ENCODE results near the gene CNOT8.
"Not testable (repeated sequence)": the region's sequence is repeated elsewhere in the genome, so short reads cannot be mapped to it uniquely, and the experiment has no call there.

CNOT8 gene

DNA sequence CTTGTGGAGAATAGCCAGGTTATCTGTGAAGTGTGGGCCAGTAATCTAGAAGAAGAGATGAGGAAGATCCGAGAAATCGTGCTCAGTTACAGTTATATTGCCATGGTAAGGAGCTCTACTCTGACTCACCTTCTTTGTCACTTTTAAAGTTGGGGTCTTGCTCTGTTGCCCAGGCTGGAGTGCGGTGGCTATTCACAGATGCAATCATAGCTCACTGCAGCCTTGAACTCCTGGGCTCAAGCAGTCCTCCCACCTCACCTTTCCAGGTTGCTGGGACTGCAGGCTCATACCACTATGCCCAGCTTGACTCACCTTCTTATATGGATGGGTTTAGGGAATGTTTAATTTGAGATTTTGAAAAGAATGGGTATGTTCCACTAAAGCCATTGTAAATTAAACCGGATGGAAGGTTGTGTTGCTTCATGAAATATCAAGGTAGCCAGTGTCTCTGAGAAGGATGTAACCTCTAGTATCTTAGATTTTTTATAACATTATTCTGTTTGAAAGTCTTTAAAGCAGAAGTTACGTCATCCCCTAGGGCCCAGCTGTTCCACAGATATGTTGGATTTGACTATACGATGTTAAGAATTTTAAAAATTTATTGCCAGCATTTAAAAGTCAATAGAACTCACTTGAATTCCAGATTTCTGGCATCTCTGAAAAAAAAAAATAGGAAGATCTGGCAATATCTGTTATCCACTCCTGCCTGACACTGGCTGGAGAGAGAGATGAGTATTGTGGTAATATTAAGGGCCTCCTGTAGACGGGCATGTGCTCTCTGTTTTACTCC, 5.1 kb downstream of the CNOT8 start:
- no peak overlapping the region for H3K4me3 ChIP-seq (ENCODE audit: low read depth, low read length)

DNA sequence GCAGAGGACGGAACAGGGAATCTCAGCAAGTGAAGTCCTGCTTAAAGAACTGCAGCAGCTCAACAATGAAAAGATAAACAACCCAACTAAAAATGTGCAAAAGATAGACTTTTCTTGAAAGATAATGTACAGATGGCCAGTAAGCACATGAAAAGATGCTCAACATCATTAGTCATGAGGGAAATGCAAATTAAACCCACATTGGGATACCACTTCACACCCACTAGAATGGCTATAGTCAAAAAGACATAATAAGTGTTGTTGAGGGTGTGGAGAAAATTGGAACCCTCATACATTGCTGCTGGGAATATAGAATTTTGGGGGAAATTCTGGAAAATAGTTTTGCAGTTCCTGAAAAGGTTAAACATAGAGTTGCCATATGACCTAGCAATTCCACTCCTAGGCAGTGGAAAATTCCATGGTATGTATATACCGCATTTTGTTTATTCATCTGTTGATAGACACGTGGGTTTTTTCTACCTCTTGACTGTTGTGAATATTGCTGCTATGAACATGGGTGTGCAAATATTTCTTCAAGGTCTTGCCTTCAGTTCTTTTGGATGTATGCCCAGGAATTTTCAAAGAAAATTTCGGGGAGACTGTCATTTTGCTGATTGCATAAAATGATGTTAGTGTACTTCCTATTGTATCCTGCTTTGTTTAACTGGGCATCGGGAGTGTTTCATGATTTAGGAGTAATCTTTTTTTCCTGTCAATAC, 7.2 kb downstream of the CNOT8 start:
- no peak overlapping the region for H3K4me3 ChIP-seq (ENCODE audit: low read depth, low read length)

GRCh38 chr5:154866841-154867240, 8.4 kb downstream of the CNOT8 start:
- no peak overlapping the region for H3K4me3 ChIP-seq (ENCODE audit: low read depth, low read length)

DNA sequence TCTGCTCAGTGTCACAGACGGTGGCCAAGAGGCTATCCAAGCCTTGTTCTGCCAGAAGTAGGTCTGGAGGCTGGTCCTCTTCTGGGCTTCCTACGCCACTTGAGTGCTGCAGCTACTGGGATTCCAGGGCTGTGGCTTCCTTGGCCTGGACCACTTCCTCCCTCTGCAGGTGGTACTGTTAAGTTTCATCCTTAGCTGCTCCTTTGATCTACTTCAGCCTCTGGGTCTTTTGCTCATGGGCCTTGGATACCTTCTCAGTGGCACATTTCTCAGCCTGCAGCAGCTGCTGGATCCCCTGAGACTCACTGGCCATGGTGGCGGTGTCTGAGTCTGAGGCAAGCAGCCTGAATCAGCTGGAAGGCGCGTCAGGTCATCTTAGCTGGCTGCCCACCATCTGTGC, 10.3 kb downstream of the CNOT8 start:
- H3K4me3 ChIP-seq (ENCODE audit: low read depth, low read length), result no peak overlapping the region

DNA sequence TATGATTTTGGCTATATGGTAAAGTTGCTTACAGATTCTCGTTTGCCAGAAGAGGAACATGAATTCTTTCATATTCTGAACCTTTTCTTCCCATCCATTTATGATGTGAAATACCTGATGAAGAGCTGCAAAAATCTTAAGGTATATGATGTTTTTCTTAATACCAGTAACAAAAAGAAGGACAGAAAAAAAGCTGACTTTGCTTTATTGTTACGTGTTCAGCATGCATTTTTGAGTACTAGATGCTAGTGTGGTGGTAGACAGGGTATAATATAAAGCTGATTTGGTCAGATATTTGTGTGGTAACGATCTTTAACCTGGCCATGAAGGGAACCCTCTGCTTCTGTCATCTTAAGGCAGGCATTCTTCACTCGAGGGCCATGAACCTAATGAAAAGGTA, 13.3 kb downstream of the CNOT8 start:
- no peak overlapping the region for H3K4me3 ChIP-seq (ENCODE audit: low read depth, low read length)

DNA sequence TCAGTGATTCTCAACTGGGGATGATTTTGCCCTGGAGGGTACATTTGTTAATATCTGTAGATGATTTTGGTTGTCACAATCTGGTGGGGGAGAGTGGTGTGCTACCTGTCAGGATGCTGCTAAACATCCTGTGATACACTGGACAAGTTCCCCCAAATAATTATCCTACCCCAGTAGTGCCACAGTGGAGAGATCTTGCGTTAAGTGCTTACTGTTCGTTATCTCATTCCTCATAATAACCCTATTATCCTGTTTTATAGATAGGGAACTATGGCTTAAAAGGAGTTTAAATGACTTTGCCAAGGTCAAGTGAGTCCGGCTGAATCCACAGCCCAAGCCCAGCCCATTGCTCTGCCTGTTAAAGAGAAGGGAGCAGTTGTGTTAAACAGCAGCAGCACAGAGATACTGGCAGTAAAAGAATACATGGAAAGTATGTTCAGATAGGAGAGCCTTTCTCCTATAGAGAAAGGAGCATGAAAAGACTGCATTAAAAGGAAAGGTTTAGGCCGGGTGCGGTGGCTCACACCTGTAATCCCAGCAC, 15.4 kb downstream of the CNOT8 start:
- H3K4me3 ChIP-seq (ENCODE audit: low read depth, low read length), result no peak overlapping the region

- no peak overlapping the region for H3K4me3 ChIP-seq (ENCODE audit: low read depth, low read length)
These were observed 20.4 kb downstream of the CNOT8 start for GRCh38 chr5:154878642-154879335.

DNA sequence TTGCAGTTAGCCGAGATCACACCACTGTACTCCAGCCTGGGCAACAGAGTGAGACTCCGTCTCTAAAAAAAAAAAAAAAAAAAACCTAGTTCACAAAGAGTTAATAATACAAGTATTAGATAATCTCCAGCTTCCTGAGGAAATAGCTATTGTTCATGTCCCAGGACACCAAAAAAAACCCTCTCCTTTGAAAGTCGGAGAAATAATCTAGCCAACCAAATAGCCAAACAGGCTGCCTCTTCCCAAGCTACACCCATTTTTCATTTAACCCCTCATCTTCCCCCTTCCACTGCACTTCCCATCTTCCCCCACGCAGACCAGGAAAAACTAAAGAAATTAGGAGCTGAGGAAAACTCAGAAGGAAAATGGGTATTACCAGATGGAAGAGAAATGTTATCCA, 23.6 kb downstream of the CNOT8 start:
- no peak overlapping the region for H3K4me3 ChIP-seq (ENCODE audit: low read depth, low read length)

DNA sequence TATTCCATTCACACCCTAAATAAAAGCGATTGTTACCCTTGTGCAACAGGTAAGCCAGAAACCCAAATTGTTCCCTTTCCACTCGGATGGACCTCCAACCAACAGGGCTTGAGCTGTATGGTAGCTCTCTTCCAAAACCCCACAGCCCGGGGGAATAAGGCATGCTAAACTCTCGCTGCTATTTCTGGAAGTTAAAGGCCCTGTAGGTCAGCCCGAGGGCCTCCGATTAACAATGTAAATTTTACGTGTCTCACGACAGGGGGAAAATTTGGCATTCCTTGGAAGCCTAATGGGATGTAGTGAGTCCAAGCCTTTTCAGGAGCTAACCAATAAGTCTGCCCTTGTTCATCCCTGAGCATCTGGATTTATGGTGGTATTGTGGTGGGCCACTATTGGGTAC, 26.0 kb downstream of the CNOT8 start:
- H3K4me3 ChIP-seq (ENCODE audit: low read depth, low read length), result no peak overlapping the region

DNA sequence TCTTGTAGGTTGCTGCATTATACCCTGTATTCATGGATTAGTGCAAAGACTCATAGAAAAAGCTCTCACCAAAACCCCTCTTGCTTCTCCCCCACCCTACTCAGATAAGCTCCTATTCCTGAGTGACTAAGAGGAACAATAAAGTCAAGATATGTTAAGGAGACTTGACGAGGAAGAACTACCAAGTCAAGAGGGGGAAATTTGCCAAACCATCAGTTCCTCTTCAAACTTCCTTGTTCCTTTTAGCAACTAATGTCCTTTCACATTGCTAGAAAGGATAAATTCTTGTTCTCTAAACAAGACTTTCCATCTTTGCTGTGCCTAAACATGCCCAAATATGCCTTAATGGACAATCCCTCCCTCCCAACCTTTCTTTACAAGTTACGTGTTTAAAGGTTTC, 27.0 kb downstream of the CNOT8 start:
- H3K4me3 ChIP-seq (ENCODE audit: low read depth, low read length), result no peak overlapping the region

- no peak overlapping the region for H3K4me3 ChIP-seq (ENCODE audit: low read depth, low read length)
These were observed 33.9 kb downstream of the CNOT8 start for GRCh38 chr5:154892369-154892771.

DNA sequence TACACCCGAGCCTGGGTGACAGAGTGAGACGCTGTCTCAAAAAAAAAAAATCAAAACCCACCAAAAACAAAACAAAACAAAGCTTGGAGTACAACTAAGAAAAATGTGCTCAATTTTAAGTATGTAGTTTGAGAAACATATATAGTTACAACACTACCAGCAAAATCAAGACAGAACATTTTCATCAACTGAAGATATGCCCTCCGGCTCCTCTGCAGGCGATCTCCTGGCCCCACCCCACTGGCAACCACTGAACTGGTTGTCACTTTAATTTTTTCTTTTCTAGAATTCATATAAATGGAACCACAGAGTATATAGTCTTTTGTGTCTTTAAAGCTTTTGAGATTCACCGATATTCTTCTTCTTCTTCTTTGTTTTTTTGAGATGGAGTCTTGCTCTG, 35.0 kb downstream of the CNOT8 start:
- no peak overlapping the region for H3K4me3 ChIP-seq (ENCODE audit: low read depth, low read length)

DNA sequence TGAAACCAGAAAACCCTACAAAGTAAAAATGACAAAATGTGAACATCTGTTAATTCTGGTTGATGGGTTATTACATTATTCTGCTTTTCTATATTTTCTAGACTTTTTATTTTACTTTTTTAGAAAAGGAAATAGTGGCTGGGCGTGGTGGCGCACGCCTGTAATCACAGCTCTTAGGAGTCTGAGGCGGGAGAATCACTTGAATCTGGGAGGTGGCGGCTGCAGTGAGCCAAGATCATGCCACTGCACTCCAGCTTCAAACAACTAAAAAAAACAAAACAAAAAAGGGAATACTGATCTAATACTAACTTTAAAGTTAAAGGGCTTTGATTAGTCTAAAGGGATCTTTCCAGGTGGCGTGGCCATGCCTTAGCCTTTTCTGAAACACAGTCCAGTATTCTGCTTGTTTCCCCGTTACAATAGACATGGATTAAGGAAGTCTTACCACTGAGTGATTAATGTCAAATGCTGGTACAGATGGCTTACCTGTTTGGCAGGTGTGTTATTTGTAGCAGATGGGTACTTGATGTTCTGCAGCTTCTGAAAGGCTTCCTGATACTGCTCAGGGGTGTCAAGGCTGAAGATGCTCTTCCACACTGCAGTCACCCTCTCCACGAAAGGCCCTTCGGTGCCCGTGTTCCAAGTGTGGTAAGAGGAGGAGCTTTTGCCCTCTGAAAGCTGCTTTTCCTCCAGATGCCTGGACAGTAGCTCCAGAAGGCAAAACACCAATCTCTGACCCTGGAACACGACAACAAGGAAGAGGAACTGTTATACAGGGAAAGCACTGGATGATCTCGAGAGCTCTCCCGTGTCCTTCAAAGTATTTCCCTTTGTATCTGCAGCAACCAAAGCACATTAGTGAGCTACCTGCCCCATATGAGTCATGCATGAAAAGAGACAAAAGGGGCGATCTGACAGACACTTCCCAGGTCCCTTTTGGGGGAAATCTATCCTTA, 37.5 kb downstream of the CNOT8 start:
- H3K4me3 ChIP-seq (ENCODE audit: low read depth, low read length), result no peak overlapping the region

GRCh38 chr5:154896562-154897165, 38.2 kb downstream of the CNOT8 start:
- H3K4me3 ChIP-seq (ENCODE audit: low read depth, low read length), result no peak overlapping the region

GRCh38 chr5:154898210-154898609, 39.8 kb downstream of the CNOT8 start:
- H3K4me3 ChIP-seq (ENCODE audit: low read depth, low read length), result no peak overlapping the region

- H3K4me3 ChIP-seq (ENCODE audit: low read depth, low read length), result no peak overlapping the region
These were observed 40.9 kb downstream of the CNOT8 start for GRCh38 chr5:154899151-154899816.

DNA sequence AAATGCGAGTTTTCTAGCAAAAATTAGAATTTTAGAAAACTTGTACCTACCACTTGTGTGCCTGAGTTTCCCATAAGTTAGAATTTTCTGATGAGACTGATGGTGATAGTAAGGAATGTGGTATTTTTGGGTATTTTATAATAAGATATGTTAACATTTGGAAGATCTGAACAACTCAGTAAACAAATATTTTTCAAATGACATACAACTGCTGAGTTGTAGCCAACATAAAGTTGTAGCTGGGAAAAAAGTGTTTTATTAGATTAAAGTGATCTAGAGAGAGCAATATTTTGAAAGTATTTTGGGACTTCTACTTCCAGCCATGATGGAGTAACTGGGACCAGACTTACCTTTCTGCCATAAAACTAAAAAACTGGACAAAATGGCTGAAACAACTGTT, 41.6 kb downstream of the CNOT8 start:
- H3K4me3 ChIP-seq (ENCODE audit: low read depth, low read length), result no peak overlapping the region

DNA sequence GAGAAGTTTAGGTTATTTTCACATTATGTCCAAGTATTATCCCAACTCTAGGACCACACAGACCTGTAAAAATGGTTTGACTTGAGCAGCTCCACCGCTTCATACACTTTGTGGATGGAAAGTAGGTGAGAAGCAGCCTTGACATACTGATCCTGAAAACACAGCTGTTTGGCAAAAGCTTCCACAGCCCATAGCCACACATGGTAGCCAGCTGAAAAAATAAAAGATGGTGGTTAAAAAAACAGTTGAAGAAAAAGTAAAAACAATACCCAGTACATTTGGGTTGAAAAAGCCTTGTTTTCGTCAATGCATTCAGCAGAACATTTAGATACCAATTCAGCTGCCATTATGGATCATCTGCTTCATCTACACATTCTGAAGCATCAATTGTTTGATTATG, 42.8 kb downstream of the CNOT8 start:
- no peak overlapping the region for H3K4me3 ChIP-seq (ENCODE audit: low read depth, low read length)

GRCh38 chr5:154901913-154902312, 43.5 kb downstream of the CNOT8 start:
- H3K4me3 ChIP-seq (ENCODE audit: low read depth, low read length), result no peak overlapping the region

GRCh38 chr5:154905601-154906000, 47.2 kb downstream of the CNOT8 start:
- not testable (repeated sequence) for H3K4me3 ChIP-seq (ENCODE audit: low read depth, low read length)
